NT2/D1 (cell line): ENCODE measurements around the gene IGFBP4.
"Not testable (repeated sequence)": the region's sequence is repeated elsewhere in the genome, so short reads cannot be mapped to it uniquely, and the experiment has no call there.

ENCODE experiments used
- DNase-seq: peaks from one replicate; pipeline ENCODE4 v3.0.0-alpha.2; 2011; ENCODE audit warnings: low read depth, low spot score
- H3K27me3 ChIP-seq: 2 replicates; pipeline ENCODE4 v1.6.0; 2011; ENCODE audit warnings: mild to moderate bottlenecking; ENCODE audit not compliant: insufficient read length, insufficient read depth
- H3K36me3 ChIP-seq: 2 replicates; pipeline ENCODE4 v1.6.1; 2011; ENCODE audit warnings: mild to moderate bottlenecking, low read length, mixed read lengths; ENCODE audit not compliant: insufficient read depth, insufficient read length
- H3K4me1 ChIP-seq: 2 replicates; pipeline ENCODE4 v1.5.1; 2011; ENCODE audit not compliant: insufficient read depth, insufficient read length
- H3K4me3 ChIP-seq: 2 replicates; pipeline ENCODE4 v1.5.1; 2011; ENCODE audit warnings: low read depth; ENCODE audit not compliant: insufficient read length
- H3K9ac ChIP-seq: 2 replicates; pipeline ENCODE4 v1.6.0; 2011; ENCODE audit warnings: low read depth; ENCODE audit not compliant: insufficient read length
- H3K9me3 ChIP-seq: 2 replicates; pipeline ENCODE4 v1.5.1; 2011; ENCODE audit warnings: mild to moderate bottlenecking, low read length; ENCODE audit not compliant: insufficient read depth
- SUZ12 ChIP-seq: IDR thresholded peaks from 2 replicates; pipeline ENCODE4 v1.6.1; 2011; ENCODE audit not compliant: insufficient read length, insufficient read depth; ENCODE audit errors: extremely low read depth
- YY1 ChIP-seq: IDR thresholded peaks from 2 replicates; pipeline ENCODE4 v1.6.1; 2011; ENCODE audit not compliant: insufficient read length, insufficient read depth
- ZNF274 ChIP-seq: IDR thresholded peaks from 2 replicates; pipeline ENCODE4 v1.6.1; 2011; ENCODE audit warnings: mild to moderate bottlenecking, low read depth, low read length

The IGFBP4 gene

DNA sequence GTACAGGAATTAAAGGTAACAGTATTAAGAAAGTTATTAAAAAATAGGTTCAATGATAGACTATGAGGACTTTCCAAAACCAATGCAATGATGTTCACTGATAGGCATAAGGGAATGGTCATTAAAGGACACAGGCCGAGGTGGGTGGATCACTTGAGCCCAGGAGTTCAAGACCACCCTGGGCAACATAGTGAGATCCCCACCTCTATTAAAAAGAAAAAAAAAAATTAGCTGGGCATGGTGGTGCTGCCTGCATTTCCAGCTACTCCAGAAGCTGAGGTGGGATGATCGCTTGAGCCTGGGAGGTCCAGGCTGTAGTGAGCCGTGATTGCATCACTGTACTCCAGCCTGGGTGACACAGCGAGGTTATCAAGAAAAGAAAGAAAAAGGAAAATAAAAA is 31.4 kb upstream of the IGFBP4 start:
- H3K4me1 ChIP-seq = no peaks in the 10 kb centered on the region
- no peaks in the 10 kb centered on the region for H3K27me3 ChIP-seq
- TF ChIP-seq SUZ12 = no peak
- TF ChIP-seq ZNF274 = no peak
- no peak for TF ChIP-seq YY1
- no peaks in the 10 kb centered on the region for H3K9me3 ChIP-seq
- no peak overlapping the region for H3K4me3 ChIP-seq
- H3K36me3 ChIP-seq = peaks cover 88% of the 10 kb centered on the region
- no peak for DNase-seq
- no peak overlapping the region for H3K9ac ChIP-seq

DNA sequence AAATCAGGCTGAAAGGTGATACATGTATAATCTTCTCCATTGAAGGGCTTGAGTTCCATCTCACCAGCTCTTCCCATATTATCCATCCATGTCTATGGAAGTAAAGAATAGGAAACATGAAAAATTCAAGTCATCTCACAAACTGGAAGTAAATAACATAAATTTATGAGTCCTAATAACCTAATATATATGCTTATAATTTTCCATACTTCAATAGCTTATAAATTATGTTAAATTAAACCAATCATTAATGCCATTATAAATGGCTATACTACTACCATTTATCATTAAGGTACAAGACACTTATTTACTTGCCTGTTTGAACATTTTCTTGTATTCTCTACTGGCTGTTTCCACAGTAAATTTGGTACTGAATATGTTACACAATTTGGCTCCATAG is 30.4 kb upstream of the IGFBP4 start:
- H3K27me3 ChIP-seq = no peaks in the 10 kb centered on the region
- DNase-seq = no peak
- peaks cover 80% of the 10 kb centered on the region for H3K36me3 ChIP-seq
- TF ChIP-seq ZNF274 (no peak), SUZ12 (no peak), YY1 (no peak)
- no peaks in the 10 kb centered on the region for H3K9me3 ChIP-seq
- no peak overlapping the region for H3K4me3 ChIP-seq
- no peaks in the 10 kb centered on the region for H3K4me1 ChIP-seq
- no peak overlapping the region for H3K9ac ChIP-seq

DNA sequence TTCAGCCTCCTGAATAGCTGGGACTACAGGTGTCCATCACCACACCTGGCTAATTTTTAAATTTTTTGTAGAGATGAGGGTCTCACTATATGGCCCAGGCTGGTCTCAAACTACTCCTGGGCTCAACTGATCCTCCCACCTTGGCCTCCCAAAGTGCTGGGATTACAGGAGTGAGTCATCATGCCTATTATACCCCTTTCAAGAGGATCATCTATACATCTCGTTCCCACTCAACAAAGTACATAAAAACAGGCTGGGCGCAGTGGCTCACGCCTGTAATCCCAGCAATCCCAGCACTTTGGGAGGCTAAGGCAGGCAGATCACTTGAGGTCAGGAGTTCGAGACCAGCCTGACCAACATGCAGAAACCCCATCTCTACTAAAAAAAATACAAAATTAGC is 28.9 kb upstream of the IGFBP4 start:
- not testable (repeated sequence) for H3K9ac ChIP-seq, DNase-seq
- H3K36me3 ChIP-seq = peaks cover 67% of the 10 kb centered on the region

DNA sequence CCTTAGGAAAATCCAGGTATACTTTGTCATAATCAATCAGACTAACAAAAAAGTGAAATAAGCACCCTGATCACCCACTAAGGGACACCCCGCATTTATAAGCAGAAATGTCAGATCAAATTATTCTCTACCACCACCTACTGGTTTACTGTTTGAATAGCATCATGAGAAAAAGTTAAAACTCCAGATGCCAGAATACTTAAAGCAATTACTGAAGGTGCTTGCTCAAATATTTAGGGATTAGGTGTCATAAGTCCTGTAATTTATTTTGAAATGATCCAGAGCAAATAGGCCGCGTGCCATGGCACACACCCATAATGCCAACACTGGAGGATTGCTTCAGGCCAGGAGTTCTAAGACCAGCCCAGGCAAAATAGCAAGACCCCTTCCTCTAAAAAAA is 27.9 kb upstream of the IGFBP4 start:
- Histone ChIP-seq H3K27me3 (no peaks in the 10 kb centered on the region), H3K9ac (no peak overlapping the region), H3K9me3 (no peaks in the 10 kb centered on the region), H3K4me3 (no peak overlapping the region), H3K4me1 (peaks cover 8% of the 10 kb centered on the region), H3K36me3 (peaks cover 57% of the 10 kb centered on the region)
- no peak for TF ChIP-seq YY1
- TF ChIP-seq ZNF274 = no peak
- no peak for TF ChIP-seq SUZ12
- DNase-seq = no peak

More for the DNA sequence above, 28.9 kb upstream of the IGFBP4 start:
- not testable (repeated sequence) for H3K27me3 ChIP-seq, H3K4me3 ChIP-seq, H3K4me1 ChIP-seq, H3K9me3 ChIP-seq

DNA sequence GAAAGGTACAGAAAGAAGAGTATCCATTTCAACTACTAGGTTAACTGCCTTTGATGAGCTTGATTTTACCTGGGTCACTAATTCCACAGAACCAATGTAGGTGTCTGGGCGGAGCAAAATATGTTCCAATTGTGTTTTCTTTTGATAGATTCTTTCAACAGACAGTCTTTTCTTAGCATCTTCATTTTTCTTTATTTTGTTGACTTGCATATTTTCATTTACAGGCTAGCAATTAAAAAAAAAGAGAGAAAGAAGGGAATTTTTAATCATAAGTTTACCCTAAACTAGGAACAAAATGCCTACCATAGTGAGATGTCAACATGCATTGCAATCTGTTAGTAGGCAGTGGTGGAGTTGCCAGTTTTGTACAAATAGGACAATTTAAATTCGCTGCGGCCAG is 26.6 kb upstream of the IGFBP4 start:
- H3K4me3 ChIP-seq = peak overlapping the region; percentile 81
- peak overlapping the region; percentile 92 for H3K9ac ChIP-seq
- TF ChIP-seq SUZ12 = no peak
- TF ChIP-seq ZNF274 = no peak
- TF ChIP-seq YY1 = no peak
- H3K27me3 ChIP-seq = no peaks in the 10 kb centered on the region
- H3K4me1 ChIP-seq = peaks cover 10% of the 10 kb centered on the region
- H3K9me3 ChIP-seq = no peaks in the 10 kb centered on the region
- peaks cover 45% of the 10 kb centered on the region for H3K36me3 ChIP-seq
- no peak for DNase-seq

DNA sequence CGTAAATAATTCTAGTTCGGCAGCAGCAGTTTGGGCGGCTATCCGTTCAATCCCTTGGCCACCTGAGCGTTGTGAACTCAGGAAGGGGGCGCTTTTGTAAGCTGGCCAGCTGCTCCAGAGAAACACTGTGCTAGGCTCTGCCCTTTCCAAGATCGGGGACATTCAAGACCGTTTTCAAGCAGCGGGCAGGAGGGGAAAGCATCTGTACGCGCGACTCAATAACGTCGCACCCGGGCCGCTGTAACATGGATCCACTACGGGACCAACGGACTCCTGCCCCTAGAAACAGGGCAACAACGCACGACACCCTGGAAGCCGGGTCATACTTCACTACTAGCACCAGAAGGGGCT is 26.0 kb upstream of the IGFBP4 start:
- H3K4me1 ChIP-seq = peaks cover 10% of the 10 kb centered on the region
- no peaks in the 10 kb centered on the region for H3K27me3 ChIP-seq
- DNase-seq = no peak
- peak overlapping the region; percentile 81 for H3K4me3 ChIP-seq
- peak overlapping the region; percentile 92 for H3K9ac ChIP-seq
- H3K9me3 ChIP-seq = no peaks in the 10 kb centered on the region
- TF ChIP-seq SUZ12 (no peak), ZNF274 (no peak), YY1 (no peak)
- H3K36me3 ChIP-seq = peaks cover 40% of the 10 kb centered on the region

DNA sequence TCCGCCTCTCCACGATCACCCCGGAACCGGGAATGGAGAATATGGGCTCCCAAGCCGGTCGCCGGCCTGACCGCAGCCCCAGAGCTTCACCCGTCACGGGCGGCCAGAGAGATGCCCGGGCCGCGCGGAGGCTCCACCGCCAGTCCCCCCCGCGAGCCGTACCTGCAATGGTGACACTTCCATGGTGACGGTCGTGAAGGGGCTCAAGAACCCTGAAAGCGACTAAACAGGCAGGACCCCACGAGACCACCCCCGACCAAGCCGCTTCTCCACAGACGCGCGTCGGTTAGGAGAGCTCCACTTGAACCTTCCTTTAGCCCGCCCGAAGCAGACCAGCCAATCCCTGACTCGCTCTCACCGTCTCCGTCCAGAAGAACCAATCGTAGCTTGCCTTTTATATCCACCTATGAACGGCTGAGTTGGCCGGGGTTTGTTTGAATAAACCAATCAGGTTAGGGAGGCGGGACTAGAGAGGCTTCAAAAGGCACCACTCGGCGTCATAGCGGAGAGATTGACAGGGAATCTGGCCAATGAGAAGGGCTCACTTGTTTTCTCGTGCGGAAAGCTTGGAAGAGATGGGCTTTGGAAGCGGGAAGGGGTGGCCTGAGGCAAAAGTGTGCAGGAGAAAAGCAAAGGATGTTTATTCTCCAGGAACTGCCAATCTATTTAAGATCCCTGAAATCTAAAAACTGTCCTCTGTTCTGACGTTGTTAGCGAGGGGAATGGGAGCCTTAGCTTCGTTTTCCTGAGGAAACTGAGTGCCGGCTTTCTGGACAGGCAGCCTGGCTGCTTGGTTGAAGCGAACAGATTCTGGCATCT is 25.4 kb upstream of the IGFBP4 start, which contains the start of gene TOP2A:
TOP2A (minus strand) TSS at position 288 of the 819 bp plus-strand sequence; CDS start at position 183, 105 bp downstream.
- peak; percentile 99 for DNase-seq
- Histone ChIP-seq H3K9me3 (no peaks in the 10 kb centered on the region), H3K9ac (peak within 1 kb of the TSS; percentile 92), H3K4me1 (peaks cover 10% of the 10 kb centered on the region), H3K27me3 (no peaks in the 10 kb centered on the region), H3K36me3 (peaks cover 35% of the 10 kb centered on the region), H3K4me3 (peak within 1 kb of the TSS; percentile 81)
- TF ChIP-seq SUZ12 = no peak
- TF ChIP-seq YY1 = no peak
- no peak for TF ChIP-seq ZNF274
